ENCODE measurements around the gene CTSD. TPM values are rescaled to one million over a fixed set of nuclear protein-coding genes. Genes with fewer than 3 reads are reported as not detected.

Gene CTSD
- total RNA-seq, 1 donor, result 519 TPM

GRCh38 chr11:1729692-1730011 lies 34.1 kb downstream of the CTSD start:
- Histone ChIP-seq H3K9me3 (ENCODE audit: low read depth, low read length) (no peaks in the 10 kb centered on the region), H4K20me1 (ENCODE audit: insufficient read depth, low read length) (peaks cover 5% of the 10 kb centered on the region), H2AFZ (ENCODE audit: low read length) (no peak overlapping the region), H3K27me3 (ENCODE audit: insufficient read depth, low read length) (peaks cover 52% of the 10 kb centered on the region), H3K4me3 (ENCODE audit: insufficient read depth, low read length) (no peak overlapping the region), H3K4me1 (ENCODE audit: insufficient read depth, low read length) (no peaks in the 10 kb centered on the region), H3K27ac (ENCODE audit: low read depth, low read length) (no peak overlapping the region), H3K4me2 (ENCODE audit: insufficient read depth, low read length) (no peak overlapping the region), H3K79me2 (ENCODE audit: insufficient read depth, low read length) (no peaks in the 10 kb centered on the region), H3K36me3 (ENCODE audit: insufficient read depth, low read length) (no peaks in the 10 kb centered on the region)
- no peak for DNase-seq (ENCODE audit: insufficient read length, low spot score, missing footprints)
- TF ChIP-seq, protein P1, sequence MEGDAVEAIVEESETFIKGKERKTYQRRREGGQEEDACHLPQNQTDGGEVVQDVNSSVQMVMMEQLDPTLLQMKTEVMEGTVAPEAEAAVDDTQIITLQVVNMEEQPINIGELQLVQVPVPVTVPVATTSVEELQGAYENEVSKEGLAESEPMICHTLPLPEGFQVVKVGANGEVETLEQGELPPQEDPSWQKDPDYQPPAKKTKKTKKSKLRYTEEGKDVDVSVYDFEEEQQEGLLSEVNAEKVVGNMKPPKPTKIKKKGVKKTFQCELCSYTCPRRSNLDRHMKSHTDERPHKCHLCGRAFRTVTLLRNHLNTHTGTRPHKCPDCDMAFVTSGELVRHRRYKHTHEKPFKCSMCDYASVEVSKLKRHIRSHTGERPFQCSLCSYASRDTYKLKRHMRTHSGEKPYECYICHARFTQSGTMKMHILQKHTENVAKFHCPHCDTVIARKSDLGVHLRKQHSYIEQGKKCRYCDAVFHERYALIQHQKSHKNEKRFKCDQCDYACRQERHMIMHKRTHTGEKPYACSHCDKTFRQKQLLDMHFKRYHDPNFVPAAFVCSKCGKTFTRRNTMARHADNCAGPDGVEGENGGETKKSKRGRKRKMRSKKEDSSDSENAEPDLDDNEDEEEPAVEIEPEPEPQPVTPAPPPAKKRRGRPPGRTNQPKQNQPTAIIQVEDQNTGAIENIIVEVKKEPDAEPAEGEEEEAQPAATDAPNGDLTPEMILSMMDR (IDR thresholded peaks at IDR 0.05; ENCODE audit: extremely low read depth, low read depth, low read length), result no peak

GRCh38 chr11:1728931-1729691 lies 34.6 kb downstream of the CTSD start:
- Histone ChIP-seq H3K4me1 (ENCODE audit: insufficient read depth, low read length) (no peaks in the 10 kb centered on the region), H3K4me2 (ENCODE audit: insufficient read depth, low read length) (no peak overlapping the region), H2AFZ (ENCODE audit: low read length) (no peak overlapping the region), H3K9me3 (ENCODE audit: low read depth, low read length) (no peaks in the 10 kb centered on the region), H3K27me3 (ENCODE audit: insufficient read depth, low read length) (peaks cover 52% of the 10 kb centered on the region), H4K20me1 (ENCODE audit: insufficient read depth, low read length) (peaks cover 5% of the 10 kb centered on the region), H3K4me3 (ENCODE audit: insufficient read depth, low read length) (no peak overlapping the region), H3K36me3 (ENCODE audit: insufficient read depth, low read length) (no peaks in the 10 kb centered on the region), H3K79me2 (ENCODE audit: insufficient read depth, low read length) (no peaks in the 10 kb centered on the region), H3K27ac (ENCODE audit: low read depth, low read length) (no peak overlapping the region)
- DNase-seq (ENCODE audit: insufficient read length, low spot score, missing footprints), result no peak
- TF ChIP-seq, protein P1 (IDR thresholded peaks at IDR 0.05; ENCODE audit: extremely low read depth, low read depth, low read length), result no peak

DNA sequence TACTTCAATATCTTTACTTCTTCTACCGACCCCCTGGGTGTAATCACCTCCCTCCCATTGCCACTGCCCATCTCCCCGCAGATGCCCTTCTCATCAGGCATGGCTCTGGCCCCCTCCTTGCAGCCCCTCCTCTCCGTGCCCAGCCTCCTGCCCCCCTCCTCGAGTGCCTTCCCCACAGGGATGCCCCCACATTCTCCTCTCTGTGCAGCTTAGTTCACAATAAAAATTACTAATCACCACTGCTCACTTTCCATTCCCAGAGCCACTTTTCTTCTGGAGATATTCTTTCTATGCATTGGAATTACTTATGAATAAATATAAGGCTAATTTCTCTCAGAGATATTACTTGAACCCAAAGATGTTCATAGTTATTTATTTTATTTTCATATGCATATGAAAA lies 35.4 kb downstream of the CTSD start:
- TF ChIP-seq, protein P1 (IDR thresholded peaks at IDR 0.05; ENCODE audit: extremely low read depth, low read depth, low read length), result no peak

DNA sequence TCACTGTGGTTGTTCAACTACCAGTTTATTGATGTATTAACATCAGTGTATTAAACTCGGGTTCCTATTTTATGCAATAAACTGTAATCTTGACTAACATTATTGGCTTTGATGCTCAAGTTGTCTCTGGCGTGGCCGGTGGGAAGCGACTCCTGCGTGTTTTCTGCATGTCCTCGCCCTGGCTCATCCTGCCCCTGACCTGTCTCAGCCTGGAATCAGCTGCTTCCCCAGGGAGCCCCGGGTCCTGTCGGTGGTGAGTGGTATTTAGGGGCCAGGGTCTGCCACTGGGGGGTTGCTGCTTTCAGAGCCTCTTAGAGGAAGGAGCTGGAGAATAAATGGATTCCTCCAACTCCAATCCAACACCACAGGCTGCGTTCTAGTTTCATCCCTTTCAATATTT lies 35.9 kb downstream of the CTSD start:
- Histone ChIP-seq H3K36me3 (ENCODE audit: insufficient read depth, low read length) (no peaks in the 10 kb centered on the region), H3K4me3 (ENCODE audit: insufficient read depth, low read length) (no peak overlapping the region), H3K79me2 (ENCODE audit: insufficient read depth, low read length) (no peaks in the 10 kb centered on the region), H3K4me2 (ENCODE audit: insufficient read depth, low read length) (no peak overlapping the region), H3K4me1 (ENCODE audit: insufficient read depth, low read length) (no peaks in the 10 kb centered on the region), H2AFZ (ENCODE audit: low read length) (no peak overlapping the region), H4K20me1 (ENCODE audit: insufficient read depth, low read length) (no peaks in the 10 kb centered on the region), H3K9me3 (ENCODE audit: low read depth, low read length) (no peaks in the 10 kb centered on the region), H3K27ac (ENCODE audit: low read depth, low read length) (no peak overlapping the region), H3K27me3 (ENCODE audit: insufficient read depth, low read length) (peaks cover 44% of the 10 kb centered on the region)
- TF ChIP-seq, protein P1 (IDR thresholded peaks at IDR 0.05; ENCODE audit: extremely low read depth, low read depth, low read length), result no peak
- DNase-seq (ENCODE audit: insufficient read length, low spot score, missing footprints), result no peak

More for the DNA sequence above, 35.4 kb downstream of the CTSD start:
- Histone ChIP-seq H3K36me3 (ENCODE audit: insufficient read depth, low read length) (no peaks in the 10 kb centered on the region), H4K20me1 (ENCODE audit: insufficient read depth, low read length) (no peaks in the 10 kb centered on the region), H2AFZ (ENCODE audit: low read length) (no peak overlapping the region), H3K79me2 (ENCODE audit: insufficient read depth, low read length) (no peaks in the 10 kb centered on the region), H3K27ac (ENCODE audit: low read depth, low read length) (no peak overlapping the region), H3K4me2 (ENCODE audit: insufficient read depth, low read length) (no peak overlapping the region), H3K4me1 (ENCODE audit: insufficient read depth, low read length) (no peaks in the 10 kb centered on the region), H3K27me3 (ENCODE audit: insufficient read depth, low read length) (peaks cover 45% of the 10 kb centered on the region), H3K4me3 (ENCODE audit: insufficient read depth, low read length) (no peak overlapping the region), H3K9me3 (ENCODE audit: low read depth, low read length) (no peaks in the 10 kb centered on the region)
- DNase-seq (ENCODE audit: insufficient read length, low spot score, missing footprints), result no peak
